C1 segment of cervical spinal cord (tissue), 14 donors: ENCODE results near the gene TICAM2.

Experiments used
- DNase-seq, 14 donors: peaks; one replicate each; lab custom pipeline; 2025; lab: John Stamatoyannopoulos, UW

The TICAM2 gene

DNA sequence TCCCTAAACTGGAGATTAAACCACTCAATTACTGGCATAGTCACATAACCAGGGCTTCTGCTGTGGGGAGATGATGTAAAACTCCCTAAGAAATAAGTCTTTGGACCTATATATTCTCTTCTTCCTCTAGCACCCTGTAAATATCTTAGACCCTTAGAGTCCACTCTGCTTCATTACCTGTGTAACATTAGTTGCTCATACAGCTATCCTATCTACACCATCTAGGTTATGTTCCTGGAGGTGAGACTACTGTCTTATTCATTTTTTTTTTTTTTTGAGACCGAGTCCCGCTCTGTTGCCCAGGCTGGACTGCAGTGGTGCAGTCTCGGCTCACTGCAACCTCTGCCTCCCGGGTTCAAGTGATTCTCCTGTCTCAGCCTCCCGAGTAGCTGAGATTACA, 9.6 kb upstream of the TICAM2 start:
- no peak for DNase-seq

DNA sequence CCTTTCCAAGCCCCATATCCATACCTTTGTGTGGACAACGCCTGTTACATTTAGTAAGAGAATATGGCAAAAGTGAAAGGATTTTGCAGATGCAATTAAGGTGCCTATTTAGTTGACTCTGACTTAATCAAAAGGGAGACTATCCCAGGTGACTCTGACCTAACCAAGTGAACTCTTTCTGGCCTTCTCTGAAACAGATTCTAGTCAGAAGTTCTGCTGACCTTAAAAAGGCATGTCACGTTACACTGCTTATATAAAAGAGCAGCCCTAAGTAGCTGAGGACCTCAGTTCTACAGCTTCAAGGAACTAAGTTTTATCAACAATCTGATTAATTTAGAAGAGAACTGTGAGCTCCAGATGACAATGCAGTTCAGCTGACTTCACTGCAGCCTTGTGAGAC, 5.7 kb upstream of the TICAM2 start:
- no peak for DNase-seq

DNA sequence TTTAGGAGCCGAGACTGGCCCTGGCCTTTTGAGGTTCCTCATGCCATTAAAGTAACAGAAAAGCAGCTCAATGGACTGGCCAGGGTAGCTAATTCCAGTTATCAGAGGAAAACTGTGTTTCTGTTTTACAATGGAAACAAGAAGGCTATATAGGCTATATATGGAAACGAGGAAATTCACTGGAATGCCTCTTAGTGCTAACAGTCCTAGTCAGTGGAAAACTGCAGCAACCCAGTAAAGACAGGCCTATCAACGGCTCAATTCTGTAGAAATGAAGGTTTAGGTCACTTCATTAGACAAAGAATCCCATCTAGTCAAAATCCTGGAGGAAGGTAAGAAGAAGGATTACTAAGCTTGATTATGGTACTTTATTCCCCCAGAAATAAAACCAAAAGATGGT, 3.2 kb upstream of the TICAM2 start:
- DNase-seq, result no peak

DNA sequence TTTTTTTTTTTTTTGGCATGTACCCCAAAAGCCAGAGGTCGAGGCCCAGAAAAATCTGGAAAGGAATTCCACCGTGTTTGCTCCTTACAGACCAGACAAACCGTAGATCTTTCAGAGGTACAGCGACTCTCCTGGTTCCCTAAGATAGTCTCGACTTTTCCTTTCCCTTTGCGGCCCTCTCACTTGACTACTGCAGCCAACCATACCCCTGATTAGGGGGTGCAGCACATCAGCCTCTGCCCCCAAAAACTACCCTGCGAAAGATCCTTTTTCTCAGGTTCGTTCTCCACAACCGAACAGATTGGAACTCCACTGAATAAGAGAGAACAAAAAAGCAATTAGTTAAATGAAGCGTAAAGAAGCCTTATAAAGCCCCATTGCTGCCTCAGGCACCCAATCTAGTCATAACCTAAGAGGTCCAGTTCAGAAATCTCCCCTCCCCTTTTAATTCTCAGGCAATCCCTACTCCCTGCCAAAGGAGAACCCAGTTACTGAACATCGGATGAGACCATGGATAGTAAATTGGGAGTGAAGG, 379 bp upstream of the TICAM2 start:
- DNase-seq, result peak in 2 of 14 donors; percentile 40 to 55

DNA sequence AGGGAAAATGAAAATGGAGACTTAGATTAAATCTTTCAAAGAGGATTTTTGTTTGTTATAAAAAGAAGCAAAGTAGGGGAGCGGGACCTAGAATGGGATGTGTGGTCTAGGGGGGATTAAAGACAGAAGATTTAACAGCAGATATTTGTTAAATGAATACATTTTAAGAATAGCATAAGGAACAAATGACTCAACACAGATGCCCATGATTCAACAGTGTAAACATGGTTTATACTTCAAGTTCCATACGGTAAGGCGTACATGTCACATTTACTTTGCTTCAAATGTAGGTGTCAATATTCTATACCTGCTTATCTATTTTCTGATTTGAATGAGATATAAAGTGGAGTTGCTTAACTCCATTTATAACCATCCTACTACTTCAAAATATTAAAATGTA, 1.5 kb downstream of the TICAM2 start:
- no peak for DNase-seq

DNA sequence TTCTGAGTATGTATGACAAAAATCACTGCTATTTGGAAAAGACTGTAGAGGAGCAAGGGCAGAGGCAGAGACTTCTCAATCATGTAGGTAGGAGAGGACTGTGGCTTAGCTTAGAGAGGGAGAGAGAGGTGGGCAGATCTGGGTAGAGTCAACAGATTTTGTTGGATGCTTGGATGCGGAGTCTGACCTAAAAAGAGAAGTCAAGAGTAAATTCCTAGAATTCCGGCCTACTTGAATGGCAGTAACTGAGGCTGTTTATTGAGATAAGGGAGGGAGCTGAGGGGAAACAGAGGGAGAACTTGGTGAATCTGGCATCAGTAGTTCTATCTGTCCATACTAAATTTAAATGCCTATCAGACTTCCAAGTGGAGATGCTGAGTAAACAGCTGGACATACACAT, 2.4 kb downstream of the TICAM2 start:
- no peak for DNase-seq

DNA sequence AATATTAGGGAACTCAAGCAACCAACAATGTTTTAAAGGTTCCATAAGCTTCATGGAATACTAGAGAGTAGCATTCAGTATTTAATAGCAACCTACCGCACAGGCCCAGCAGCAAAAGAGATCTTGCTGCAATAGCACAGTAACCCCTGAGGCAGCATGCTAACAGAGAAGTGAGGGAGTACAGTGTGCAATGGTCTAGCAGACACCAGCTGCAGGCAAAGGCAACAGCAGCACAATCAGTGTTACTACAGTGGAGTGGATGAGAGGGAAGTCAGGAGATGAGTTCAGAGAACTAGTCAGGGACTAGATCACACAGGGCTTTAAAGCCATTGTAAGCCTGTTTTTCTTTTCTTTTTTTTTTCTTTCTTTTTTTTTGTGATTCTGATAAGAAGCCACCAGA, 2.8 kb downstream of the TICAM2 start:
- peak in 3 of 14 donors; percentile 33 to 37 (median 35) for DNase-seq

DNA sequence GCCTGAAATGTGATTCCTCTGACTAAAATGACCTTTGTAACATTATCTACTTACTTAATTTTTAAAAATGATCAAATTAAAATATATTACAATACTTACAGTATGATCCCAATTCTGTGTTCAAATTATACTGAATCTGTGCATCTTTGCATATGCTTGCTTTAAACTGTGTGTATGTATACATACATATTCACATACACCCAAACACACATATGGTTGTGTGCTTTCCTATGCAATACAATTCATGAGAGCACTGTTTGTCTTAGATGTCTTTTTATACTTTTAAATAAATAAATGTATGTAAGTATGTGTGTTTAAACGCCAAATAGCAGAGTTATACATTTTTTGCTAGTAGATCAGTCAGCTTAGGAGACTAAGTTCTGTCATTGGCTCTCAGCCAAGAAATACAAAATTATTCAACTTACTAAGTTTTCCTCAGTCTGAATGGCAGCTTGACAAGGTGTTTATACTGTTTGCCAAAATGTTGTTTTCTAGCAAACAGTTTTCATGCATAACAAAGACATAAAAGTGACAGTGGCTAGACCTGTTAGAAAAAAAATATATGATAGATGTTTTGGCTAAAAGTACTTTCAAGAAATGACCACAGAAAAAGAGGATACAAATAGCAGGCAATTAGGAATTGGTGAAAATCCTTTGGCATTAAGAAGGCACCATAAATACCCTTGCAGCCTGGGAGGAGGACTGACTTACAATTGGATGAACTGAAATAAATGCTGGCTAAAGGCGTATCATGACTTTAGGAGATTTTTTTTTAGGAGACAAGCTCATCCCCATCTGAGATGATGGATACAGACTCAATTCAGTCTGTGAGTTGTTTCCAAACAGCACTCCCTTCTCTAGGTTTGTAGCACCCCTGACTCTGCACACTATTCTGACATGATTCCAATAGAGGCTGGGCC, 7.9 kb downstream of the TICAM2 start:
- DNase-seq, result no peak

DNA sequence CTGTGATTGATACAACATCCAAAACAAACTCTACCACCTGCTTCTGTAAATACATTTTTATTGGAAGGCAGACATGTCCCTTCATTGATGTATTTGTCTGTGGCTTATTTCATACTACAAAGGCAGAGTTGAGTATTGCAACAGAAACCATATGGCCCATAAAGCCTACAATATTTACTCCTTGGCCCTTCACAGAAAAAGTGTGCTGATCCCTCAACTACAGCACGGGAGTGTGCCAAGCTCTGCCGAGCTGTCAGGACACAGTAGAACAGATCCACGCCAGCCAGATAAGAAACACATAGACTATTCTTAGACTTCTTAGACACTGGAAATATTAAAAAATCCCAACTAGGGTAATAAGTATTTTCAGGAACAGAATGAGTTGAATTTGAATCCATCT, 13.2 kb downstream of the TICAM2 start:
- no peak for DNase-seq

DNA sequence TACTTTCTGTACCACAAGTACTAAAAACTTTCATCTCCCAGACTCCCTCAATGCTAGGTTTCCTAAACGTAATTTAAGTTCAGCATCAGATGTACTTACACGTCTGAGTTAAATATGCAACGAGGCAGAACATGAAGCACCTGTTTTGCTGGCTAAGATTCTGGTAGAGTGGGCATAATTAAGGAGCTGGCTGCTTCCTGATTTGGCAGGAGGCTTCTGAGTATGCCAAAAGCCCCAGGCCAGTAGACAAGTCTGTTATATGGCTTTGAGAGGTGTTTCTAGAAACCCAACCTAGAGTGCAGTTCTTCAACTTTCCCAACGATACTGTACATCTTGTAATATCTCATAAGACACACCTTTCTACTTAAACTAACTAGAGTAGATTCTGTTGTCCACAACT, 13.6 kb downstream of the TICAM2 start:
- DNase-seq, result peak in 1 of 14 donors; percentile 25

DNA sequence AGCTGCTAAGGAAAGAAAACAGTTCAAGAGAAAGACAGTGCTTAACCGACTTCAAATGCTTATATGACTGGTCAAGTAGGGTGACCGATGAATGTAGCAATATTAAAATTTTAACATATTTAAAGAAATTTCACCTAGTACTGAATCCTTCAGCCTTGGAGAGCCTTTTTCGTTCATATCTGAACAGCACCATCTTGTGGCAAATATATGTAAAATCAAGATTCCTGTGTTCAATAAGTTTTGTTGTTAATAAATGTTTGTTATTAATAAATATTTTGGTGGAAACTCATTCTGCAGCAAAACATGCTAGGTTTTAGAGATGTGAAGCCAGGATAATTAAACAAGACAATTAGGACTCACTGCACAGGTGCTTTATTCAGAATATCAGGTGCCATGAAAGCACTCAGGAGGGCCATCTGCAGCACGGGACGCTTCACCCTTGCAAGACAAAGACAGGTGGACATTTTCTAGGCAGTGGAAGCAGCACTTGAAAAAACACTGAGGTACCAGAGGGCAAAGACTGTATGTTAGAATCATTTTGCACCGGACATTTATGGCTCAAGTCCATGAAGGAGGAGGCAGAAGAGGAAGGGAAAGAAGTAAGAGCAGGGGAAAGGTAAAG, 15.6 kb downstream of the TICAM2 start:
- DNase-seq, result peak in 1 of 14 donors; percentile 52

DNA sequence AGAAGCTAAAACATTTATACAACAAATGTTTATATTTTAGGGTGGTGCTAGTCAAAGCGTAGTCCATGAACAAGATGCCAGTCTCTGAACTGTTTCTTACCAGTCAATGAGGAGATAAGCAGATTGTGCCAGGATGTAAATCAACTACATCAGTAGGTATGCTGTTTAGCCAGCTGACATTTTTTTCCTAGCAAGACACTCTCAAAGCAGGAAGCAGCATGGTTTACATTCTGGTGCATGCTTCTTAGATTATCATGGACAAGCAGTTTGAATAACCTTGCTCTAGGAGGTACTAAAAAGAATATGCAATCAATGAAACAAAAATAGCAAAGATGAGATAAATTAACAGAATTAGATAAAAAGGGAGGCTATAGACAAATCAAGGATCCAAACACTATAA, 17.0 kb downstream of the TICAM2 start:
- no peak for DNase-seq

DNA sequence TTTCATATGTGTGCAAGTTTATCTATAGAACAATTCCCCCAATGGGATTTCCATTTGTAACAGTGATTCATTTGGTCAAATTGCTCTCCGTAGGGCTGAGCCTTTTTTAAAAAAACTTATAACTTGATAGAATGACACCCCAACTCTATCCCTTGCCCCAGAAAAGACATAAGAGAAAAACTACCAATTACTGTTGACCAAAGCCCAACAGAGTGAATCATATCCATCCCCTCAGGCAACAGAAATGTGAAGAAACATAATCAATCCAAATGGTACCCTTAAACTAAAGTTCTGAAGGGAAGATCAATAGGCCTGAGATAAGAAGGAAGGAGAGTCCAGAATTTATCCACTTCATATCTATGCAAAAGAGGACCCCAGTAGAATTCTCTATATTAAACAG, 17.8 kb downstream of the TICAM2 start:
- DNase-seq, result no peak

DNA sequence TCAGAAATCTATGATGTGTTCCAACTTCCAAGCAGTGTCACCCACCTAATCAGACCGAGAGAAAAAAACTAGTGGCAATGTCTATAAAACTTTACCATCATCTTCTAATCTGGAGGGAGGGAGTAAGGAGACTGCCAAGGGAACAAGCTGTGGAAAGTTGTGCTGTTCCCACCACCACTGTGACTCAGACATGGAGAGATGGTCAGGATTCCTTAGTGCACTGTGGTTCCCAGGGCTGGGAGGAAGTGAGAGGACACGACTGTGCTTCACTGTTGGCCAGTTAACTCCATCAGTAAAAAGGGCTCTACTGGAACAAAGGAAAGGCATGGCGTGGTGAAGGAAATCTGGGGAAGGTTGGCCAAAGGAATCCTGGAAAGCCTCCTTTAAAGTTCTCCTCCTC, 18.8 kb downstream of the TICAM2 start:
- DNase-seq, result peak in 1 of 14 donors; percentile 2

DNA sequence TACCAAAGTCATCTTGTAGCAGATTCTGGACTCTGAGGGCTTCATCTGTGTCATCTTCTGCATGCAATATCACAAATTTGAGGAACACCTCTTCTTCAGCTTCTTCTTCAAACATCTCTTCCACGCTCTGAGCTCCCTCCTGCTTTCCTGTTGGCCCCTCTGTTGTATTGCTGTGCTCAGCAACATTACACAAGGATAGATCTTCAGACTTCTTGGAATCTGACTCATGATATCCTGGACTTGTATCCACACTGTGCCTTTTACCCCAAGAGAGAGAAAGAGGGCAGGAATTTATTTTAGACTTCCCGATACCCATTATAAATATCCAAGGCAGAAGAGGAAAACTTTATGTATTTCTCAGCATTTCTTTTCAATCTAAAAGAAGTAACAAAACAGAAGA, 21.3 kb downstream of the TICAM2 start:
- DNase-seq, result no peak

DNA sequence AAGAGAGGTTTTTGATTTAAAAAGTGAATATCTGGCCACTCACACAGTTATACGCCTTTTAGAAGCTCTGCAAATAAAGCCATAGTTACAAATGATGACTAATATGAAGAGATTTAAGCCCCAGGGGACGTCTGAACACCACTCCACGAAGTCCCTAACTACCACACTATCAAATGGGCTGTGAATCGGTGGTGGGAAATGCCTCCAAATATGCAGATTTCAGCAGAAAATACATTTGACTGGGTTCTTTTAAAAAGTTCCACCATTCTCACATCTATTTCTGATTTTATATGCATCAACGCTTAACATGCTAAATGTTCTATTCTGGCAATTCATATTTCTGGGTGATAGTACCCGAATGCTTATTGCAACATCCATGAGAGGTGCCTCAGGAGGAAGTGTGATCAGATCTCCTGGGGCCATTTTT, 22.5 kb downstream of the TICAM2 start:
- DNase-seq, result no peak

DNA sequence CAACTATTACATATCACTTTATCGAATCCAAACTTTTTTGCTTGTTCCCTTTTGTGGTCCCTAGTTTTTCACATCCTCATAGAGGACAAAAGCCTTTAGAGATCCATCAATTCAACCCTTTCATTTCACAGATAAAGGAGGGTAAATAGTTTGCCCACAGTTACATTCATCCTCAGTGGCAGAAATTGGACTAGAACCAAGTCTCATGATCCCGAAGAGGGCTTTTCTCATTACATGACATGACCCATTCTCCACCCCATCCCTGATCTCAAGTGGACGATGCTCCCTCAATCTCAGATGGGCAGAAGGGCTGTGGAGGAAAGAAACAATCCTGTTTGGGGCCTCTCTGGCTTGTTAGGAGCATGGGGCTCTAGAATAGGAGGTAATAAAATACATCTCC, 23.1 kb downstream of the TICAM2 start:
- DNase-seq, result no peak

DNA sequence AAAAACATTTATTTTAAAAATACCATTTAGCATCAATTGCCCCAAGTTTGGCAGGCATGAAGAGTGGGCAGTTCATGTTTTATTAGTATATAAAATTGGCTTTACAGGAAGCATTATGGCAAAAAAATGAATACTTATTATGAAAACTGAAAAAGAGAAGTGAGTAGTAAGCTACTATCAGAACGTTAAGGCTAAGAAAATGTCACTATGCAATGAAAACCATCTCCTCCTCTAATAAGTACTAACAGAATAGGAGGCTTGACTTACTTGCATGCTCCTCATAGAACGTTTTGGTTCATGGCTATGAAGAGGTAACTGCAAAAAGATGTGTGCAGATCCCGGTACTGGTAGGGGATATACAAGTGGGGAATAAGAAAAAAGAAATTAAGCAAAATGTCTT, 23.6 kb downstream of the TICAM2 start:
- no peak for DNase-seq

DNA sequence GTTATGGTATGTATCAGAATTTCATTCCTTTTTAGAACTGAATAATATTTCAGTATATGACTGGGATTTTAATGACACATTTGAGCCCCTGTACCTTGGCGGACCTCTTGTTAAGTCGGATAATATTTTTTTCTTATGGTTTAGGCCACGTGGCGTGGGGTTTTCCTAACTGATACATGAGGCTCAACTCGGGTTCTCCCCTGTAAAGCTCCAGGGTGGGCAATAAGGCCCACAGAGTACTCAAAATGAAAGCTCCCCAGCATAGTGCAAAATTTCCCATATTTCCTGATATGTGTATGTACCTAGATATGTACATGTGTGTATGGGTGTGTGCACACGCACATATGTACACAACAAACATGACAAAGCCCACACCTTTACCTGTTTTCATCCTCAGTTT, 24.5 kb downstream of the TICAM2 start:
- DNase-seq, result no peak

DNA sequence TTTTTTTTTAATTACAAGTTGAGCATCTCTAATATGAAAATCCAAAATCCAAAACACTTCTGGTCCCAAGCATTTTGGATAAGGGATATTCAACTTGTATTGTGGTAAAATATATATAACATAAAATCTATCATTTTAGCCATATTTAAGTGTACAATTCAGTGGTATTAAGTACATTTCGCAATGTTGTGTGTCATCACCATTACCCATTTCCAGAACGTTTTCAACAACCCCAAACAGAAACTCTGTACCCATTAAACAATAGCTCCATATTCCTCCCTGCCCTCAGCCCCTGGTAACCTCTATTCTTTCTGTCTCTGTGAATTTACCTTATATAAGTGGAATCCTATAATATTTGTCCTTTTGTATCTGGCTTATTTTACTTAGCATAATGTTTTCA, 24.9 kb downstream of the TICAM2 start:
- no peak for DNase-seq

DNA sequence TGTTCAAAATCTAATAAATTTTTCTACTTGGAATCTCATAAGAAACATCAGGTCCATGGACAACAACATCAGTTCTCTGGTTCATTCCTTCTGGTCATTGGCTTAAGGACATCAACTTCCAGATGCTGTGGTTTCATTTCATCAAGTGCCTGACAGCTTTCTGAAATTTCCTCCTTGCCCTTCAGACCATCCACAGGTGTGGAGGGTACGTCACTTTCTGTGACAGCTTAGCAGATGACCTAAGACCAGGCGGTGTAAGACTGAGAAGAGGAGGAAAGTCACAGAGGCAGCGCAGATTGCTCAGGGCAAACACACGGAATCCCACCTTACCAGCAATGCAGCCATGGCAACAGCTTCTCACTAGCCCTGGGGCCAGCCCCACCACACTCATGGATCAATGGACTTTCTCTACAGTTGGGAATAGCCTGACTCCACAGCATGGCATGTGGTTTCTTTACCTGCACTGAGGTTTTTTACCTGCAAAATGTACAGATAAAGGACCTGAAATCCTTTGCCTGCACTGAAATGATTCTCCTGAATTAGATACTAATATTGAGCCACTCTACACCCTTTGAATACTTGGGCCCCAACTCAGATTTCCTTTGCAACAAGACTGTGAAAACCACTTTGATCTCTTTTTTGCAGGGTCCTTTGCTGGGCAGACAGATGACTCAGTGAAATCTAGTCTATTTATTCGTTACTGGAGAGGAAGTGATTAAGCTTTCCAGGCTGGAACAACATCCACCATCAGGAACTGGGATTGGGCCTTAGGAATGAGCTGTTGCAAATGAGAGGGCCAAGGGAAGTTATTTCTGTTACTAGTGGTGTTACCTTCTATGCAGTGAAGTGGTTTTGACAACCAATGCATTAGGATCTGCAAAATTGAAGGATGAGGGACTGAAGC, 26.9 kb downstream of the TICAM2 start:
- no peak for DNase-seq

DNA sequence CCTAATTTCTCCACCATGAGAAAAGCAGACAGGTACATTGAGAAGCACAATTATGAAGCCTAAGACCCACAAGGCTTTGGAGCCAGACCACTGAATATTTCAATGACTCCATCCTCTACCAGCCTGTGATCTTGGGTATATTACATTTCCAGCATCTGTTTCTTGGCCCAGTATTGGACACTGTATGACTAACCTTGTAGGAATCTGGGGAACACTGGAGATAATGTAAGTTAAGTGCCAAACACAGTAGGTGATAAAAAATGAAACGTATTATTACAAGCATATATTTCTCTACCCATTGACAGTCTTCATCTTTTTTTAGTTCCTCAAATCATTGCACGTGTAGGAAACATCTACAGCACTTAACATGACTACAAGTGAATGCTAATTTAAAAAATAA, 29.1 kb downstream of the TICAM2 start:
- DNase-seq, result no peak
